Measurements from ENCODE around the gene SNRNP70. TPM values are rescaled to one million over a fixed set of nuclear protein-coding genes. Genes with fewer than 3 reads are reported as not detected.
A peak's percentile ranks its signal among the peaks of the same experiment; 100 is the strongest.

Gene SNRNP70
- total and polyA plus RNA-seq, 2 of the 13 experiments (the other 11 are each of a cell fraction or from before 2014, with no cell fraction given), result 150 to 210 TPM

- TF ChIP-seq ZNF281 (CRISPR knock-in tag; IDR thresholded peaks at IDR 0.05; ENCODE audit: borderline replicate concordance) (no peak), NBN (conservative IDR thresholded peaks at IDR 0.05) (no peak), ZSCAN5A (CRISPR knock-in tag; IDR thresholded peaks at IDR 0.05; ENCODE audit: borderline replicate concordance) (no peak), ZFP1 (CRISPR knock-in tag; IDR thresholded peaks at IDR 0.05) (no peak)
Observed at GRCh38 chr19:49107625-49108459, 22.6 kb downstream of the SNRNP70 start (continued).

- Histone ChIP-seq H2AFZ (ENCODE audit: low read length) (no peak overlapping the region), H3K4me1 (ENCODE audit: insufficient read depth, low read length) (peaks cover 15% of the 10 kb centered on the region), H4K20me1 (ENCODE audit: insufficient read depth, low read length) (peaks cover 19% of the 10 kb centered on the region), H3K79me2 (ENCODE audit: insufficient read depth, low read length) (no peaks in the 10 kb centered on the region), H3K27me3 (ENCODE audit: control insufficient read depth in 1 of 2, insufficient read depth in 2 of 2, low read length in 2 of 2) (no peaks in the 10 kb centered on the region), H3K9ac (ENCODE audit: insufficient read depth, low read depth, low read length) (no peak overlapping the region), H3K4me2 (ENCODE audit: low read depth, low read length) (no peak overlapping the region), H3K27ac (ENCODE audit: extremely low read length, insufficient read depth, low read length) (no peak overlapping the region), H3K36me3 (replicated peaks in 1 of 2; ENCODE audit: control insufficient read depth in 1 of 2, insufficient read depth in 2 of 2, low read length in 2 of 2) (peaks cover 12 to 51% of the 10 kb centered on the region in 2 experiments; a peak in 4 of 5 replicates), H3K9me3 (ENCODE audit: low read length) (no peaks in the 10 kb centered on the region), H3K4me3 (replicated peaks in 1 of 3; ENCODE audit: insufficient read depth in 1 of 3, low read depth in 2 of 3, low read length in 3 of 3) (no peak overlapping the region)
- peak; percentile 30; the same call in 1 of the 2 replicates for TF ChIP-seq POLR2G (IDR thresholded peaks at IDR 0.05; ENCODE audit: low read depth, low read length)
- no peak for TF ChIP-seq ZKSCAN1 (IDR thresholded peaks at IDR 0.05; ENCODE audit: low read length)
- no peak for TF ChIP-seq HHEX (CRISPR knock-in tag; IDR thresholded peaks at IDR 0.05)
- peak; percentile 52 for TF ChIP-seq AGO2 (optimal IDR thresholded peaks at IDR 0.05; ENCODE audit: low read depth, low read length)
- TF ChIP-seq PAF1 (CRISPR knock-in tag; IDR thresholded peaks at IDR 0.05), result 0 out of 2 replicates have a peak, but pooled peaks have one; percentile 12
- no peak for TF ChIP-seq ZNF503 (CRISPR knock-in tag; IDR thresholded peaks at IDR 0.05)
- no peak for TF ChIP-seq SOX5 (CRISPR knock-in tag; IDR thresholded peaks at IDR 0.05; ENCODE audit: borderline replicate concordance)
- TF ChIP-seq GPN1 (CRISPR knock-in tag; IDR thresholded peaks at IDR 0.05; ENCODE audit: borderline replicate concordance), result no peak
- no peak for TF ChIP-seq ZMYM3 (CRISPR knock-in tag; IDR thresholded peaks at IDR 0.05)
- ChIA-PET CTCF (ENCODE audit: low intra/inter-chr PET ratio, low total read pairs) (no interaction called here), POLR2A (no interaction called here)
- in situ Hi-C loops (cut with HindIII; ENCODE audit: extremely low pct_ligation_motif_present, low pct_unique_long_range_greater_than_20kb) (no loop called here), intact Hi-C loops (cut with micrococcal nuclease; ENCODE audit: unreplicated experiment) (no loop called here)
- no peak for DNase-seq (ENCODE audit: low spot score)
- no peak for FAIRE-seq
- BruUV-seq (replicated peaks), result no TSS peak
- 100% methylated on average over 4 of the region's 5 CpGs for WGBS (ENCODE audit: low lambda C conversion rate)
- ATAC-seq, result no peak
Observed at GRCh38 chr19:49109051-49109450, 23.8 kb downstream of the SNRNP70 start.
